ENCODE measurements around the gene IL12B.
"Not testable (repeated sequence)": the region's sequence is repeated elsewhere in the genome, so short reads cannot be mapped to it uniquely, and the experiment has no call there.

DNA sequence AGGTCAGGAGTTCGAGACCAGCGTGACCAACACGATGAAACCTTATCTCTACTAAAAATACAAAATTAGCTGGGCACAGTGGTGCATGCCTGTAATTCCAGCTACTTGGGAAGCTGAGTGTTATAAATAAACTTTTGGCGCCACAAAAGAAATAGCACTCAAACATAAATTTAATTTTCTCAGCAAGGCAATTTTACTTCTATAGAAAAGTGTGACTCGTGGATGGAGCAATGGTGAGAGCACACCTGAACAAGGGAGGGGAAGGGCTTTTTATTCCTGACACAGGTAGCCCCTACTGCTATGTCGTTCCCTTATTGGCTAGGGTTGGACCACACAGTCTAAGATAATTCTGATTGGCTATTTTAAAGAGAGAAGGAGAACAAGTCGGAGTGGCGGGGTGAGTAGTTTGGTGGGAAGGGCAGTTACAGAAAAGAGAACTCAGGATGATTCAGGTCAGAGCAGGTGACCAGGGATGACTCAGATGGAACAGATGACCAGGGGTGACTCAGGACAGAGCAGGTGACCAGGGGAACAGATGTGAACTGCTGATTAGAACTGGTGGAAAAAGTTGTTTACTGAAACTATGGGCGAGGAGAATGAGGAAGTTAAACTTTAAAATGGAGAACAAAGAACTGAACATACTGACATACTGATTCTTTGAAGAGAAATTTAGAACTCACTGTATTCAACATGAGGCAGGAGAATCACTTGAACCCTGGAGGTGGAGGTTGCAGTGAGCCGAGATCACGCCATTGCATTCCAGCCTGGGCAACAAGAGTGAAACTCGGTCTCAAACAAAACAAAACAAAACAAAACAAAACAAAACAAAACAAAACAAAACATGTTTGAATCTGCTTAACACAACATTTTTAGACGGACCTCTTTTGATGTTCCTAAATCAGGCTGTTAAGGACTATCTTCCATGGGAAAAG is 28.1 kb downstream of the IL12B start:
- TF ChIP-seq EZH2 (IDR thresholded peaks at IDR 0.05; ENCODE audit: insufficient read depth, poor library complexity, severe bottlenecking); EZH2phosphoT487 (IDR thresholded peaks at IDR 0.05; ENCODE audit: insufficient read depth, low read depth): not testable (repeated sequence)
